AG20443 (cell line): ENCODE results near the gene ATP6V1E1.

Source experiments
- DNase-seq: peaks from one replicate; pipeline ENCODE4 v3.0.0; 2012; ENCODE audit warnings: low spot score, mixed read lengths

ATP6V1E1 gene

GRCh38 chr22:17633998-17634323 lies 5.4 kb upstream of the ATP6V1E1 start:
- DNase-seq: no peak

- peak; percentile 48 for DNase-seq
Measured at GRCh38 chr22:17633217-17633997, 4.9 kb upstream of the ATP6V1E1 start.

DNA sequence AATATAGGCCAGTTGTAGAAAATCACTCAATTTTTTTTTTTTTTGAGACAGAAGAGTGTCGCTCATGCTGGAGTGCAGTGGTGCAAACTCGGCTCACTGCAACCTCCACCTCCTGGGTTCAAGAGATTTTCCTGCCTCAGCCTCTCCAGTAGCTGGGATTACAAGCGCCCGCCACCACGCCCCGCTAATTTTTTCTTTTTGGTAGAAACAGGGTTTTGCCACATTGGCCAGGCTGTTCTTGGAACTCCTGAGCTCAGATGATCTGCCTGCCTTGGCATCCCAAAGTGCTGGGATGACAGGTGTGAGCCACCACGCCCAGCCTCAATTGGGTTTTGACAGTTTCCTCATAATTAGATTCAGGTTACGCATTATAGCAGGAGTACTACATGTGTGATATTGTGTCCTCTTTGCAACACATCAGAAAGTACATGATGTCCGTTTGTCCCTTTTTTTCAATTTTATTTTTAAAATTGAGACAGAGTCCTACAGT lies 2.6 kb upstream of the ATP6V1E1 start:
- DNase-seq: no peak

DNA sequence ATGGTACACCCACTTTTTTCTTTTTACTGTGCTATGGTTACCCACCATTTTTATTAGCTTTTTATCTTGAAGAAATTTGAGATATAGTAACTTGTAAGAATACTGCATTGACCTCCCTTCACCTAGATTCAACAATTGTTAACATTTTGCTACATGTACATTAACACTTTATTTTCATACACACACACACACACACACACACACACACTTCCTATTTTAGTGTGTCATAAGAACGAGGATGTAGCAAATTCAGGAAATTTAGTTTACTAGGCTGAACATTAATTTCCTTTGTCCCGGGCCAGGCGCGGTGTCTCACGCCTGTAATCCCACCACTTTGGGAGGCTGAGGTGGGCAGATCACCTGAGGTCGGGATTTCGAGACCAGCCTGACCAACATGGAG lies 1.1 kb upstream of the ATP6V1E1 start:
- DNase-seq: no peak

- DNase-seq: no peak
Measured at GRCh38 chr22:17629173-17629489, 582 bp upstream of the ATP6V1E1 start.

DNA sequence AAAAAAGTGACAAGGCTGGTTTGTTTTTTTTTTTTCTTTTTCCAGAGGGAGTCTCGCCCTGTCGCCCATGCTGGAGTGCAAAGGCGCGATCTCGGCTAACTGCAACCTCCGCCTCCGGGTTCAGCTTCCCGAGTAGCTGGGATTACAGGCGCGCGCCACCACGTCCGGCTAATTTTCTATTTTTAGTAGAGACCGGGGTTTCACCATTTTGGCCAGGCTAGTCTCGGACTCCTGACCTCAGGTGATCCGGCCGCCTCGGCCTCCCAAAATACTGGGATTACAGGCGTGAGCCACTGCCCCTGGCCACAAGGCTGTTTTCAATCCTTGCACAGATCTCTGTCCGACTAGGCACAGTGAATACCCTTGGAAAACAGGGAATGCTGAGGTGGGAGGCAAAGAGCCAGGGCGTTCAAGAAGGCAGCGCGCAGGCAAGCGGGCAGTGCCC lies 566 bp downstream of the ATP6V1E1 start:
- DNase-seq: no peak

DNA sequence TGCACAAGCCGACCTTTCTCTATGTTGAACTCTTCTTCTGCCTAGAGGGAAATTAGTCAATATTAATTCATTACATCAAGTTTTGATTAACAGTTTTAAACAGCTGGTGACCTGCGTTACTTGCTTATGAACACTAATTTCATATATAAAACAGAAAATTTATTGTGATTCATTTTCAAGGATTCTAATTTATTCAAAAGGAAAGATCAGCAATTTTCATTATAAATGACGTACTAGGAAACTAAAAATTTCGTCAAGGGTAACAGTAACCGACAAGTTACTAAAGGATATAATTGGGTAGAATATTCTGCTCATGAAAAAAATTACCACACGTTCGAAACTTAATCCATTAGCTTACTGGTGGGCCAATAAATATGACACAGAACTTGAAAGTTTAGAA lies 15.3 kb downstream of the ATP6V1E1 start:
- no peak for DNase-seq

DNA sequence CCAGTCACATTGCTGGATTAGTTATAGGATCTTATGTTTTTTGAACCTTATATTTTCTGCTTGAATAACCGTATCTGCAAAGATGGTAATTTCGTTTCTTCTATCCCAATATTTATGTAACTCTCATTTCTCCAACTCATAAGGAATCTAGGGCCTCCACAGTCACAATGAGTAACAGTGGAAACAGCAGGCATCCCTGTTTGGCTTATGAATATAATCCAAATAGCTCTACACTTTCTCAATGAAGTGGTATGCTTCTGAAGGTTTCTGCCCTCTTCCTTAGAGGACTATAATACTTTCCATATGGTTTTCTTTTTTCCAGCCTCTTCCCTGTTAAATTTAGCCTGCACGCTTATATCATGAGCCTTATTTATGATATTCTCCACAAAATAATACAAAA lies 16.5 kb downstream of the ATP6V1E1 start:
- DNase-seq: no peak

GRCh38 chr22:17607891-17608521 lies 20.5 kb downstream of the ATP6V1E1 start:
- no peak for DNase-seq

DNA sequence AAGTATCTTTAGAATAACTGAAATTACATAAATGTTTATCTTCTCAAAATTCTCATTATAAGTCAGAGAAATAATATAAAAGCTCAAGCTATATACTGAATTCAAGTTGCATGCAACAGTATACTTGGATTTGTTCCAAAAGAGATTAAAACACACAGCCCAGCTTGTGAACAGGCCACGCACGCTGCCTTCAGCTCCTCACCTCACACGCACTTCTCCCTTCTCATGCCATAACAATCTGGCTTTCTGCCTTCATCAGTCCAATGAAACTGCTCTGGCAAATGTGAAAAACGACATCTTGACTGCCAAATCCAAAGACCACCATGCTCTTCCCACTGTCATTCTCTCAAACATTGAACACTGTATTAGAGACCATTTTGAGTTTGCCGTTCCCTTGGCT lies 22.1 kb downstream of the ATP6V1E1 start:
- DNase-seq: peak; percentile 22

- no peak for DNase-seq
Measured at GRCh38 chr22:17603668-17604067, 24.9 kb downstream of the ATP6V1E1 start.

GRCh38 chr22:17601031-17601430 lies 27.5 kb downstream of the ATP6V1E1 start:
- no peak for DNase-seq

GRCh38 chr22:17598318-17598717 lies 30.2 kb downstream of the ATP6V1E1 start:
- DNase-seq: no peak

GRCh38 chr22:17597217-17597616 lies 31.3 kb downstream of the ATP6V1E1 start:
- DNase-seq: peak; percentile 30

- DNase-seq: no peak
Measured at GRCh38 chr22:17596226-17596625, 32.3 kb downstream of the ATP6V1E1 start.

GRCh38 chr22:17592201-17592600 lies 36.3 kb downstream of the ATP6V1E1 start:
- no peak for DNase-seq

DNA sequence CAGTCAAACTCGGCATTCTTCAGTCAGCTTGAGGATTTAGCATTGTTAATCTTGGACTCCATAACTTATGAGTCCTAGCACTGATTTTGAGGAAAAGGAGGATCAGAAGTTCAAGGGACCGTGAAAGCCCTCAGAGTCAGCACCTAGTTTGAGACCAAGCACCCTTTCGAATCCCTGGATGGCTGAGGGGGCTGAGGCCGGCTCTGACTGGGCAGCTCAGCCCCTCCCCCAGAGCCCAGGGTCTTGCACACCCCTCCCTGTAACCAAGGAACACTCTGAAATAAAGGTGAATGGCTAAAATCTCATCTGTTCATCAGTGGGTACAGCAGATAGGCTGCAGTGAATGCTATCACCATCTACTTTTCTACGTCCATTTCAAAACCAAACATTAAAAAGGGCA lies 38.0 kb downstream of the ATP6V1E1 start:
- DNase-seq: no peak

- DNase-seq: no peak
Measured at GRCh38 chr22:17589810-17590375, 38.7 kb downstream of the ATP6V1E1 start.

DNA sequence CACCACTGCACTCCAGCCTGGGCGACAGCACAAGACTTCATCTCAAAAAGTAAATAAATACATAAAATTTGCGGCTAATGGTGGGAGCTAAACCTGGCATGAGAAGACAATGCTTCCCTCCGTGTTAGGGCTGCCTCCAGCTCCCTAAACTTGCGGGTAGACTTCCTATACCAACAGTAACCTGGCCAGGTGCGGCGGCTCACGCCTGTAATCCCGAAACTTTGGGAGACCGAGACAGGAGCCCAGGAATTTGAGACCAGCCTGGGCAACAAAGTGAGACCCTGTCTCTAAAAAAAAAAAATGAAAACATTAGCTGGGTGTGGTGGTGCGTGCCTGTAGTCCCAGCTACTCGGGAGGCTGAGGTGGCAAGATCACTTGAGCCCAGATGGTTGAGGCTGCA lies 39.9 kb downstream of the ATP6V1E1 start:
- DNase-seq: no peak

- DNase-seq: no peak
Measured at GRCh38 chr22:17587629-17588028, 40.9 kb downstream of the ATP6V1E1 start.

DNA sequence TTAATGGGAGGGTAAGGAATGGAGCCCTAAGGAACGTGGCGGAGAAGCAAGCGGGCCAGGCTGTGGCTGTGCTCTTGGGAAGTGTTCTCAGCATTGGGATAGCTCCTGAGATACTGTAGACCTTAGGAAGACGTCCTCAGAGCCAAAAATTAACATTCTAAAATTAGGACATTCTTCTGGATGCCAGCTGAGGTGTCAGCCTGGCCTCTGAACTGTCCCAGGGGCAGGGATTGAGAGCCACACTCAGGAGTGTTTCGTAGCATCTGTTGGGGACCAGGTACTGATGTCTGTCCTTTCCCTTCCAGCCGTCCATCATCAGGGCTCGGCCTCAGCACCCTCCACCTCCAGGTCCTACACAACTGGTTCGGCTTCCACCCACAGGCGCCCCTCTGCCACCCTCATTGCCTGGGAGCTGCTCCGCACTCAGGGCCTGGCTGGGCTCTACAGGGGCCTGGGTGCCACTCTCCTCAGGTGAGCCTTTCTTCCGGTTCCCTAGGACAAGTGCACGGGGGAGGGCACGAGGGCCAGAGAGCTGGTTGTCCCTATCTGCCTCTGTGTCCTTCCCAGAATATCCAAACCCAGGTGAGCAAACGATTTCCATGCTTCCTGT lies 41.6 kb downstream of the ATP6V1E1 start:
- DNase-seq: no peak

DNA sequence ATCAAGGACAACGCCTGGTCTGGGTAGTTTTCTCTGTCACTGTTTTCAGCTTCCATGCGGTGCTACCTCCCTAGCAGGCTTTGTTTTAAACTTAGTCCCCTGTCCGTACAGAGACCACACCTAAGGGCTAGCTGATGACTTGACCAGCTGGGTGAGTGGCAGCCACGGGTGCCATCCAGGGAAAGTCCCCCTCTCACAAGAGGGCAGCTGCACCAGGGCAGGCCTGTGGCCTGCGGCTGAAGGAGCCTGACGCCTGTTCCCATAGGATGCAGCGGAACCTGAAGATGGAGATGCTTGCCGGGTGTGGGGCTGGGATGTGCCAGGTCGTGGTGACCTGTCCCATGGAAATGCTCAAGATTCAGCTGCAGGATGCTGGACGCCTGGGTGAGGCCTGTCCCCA lies 45.4 kb downstream of the ATP6V1E1 start:
- no peak for DNase-seq

DNA sequence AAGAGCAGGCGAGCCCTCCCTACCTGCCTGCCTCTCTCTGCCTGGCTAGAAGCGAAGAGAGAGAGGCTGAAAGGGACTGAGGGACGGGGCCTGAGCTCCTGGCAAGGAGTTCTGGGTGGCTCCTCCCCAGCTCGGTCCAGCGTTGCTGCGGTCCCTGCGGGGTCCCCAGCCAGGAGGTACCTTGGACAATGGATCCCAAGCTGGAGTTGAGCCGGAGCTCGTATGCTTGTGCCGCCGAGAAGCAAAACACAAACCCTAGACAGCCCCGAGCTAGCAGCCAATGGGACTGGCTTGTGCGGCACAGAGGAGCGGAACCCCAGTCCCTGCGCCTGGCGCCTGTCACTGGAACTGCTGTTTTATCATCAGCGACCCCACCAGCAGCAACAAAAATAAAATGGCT lies 46.9 kb downstream of the ATP6V1E1 start:
- no peak for DNase-seq
